ENCODE results near the gene DRGX.

DRGX gene

DNA sequence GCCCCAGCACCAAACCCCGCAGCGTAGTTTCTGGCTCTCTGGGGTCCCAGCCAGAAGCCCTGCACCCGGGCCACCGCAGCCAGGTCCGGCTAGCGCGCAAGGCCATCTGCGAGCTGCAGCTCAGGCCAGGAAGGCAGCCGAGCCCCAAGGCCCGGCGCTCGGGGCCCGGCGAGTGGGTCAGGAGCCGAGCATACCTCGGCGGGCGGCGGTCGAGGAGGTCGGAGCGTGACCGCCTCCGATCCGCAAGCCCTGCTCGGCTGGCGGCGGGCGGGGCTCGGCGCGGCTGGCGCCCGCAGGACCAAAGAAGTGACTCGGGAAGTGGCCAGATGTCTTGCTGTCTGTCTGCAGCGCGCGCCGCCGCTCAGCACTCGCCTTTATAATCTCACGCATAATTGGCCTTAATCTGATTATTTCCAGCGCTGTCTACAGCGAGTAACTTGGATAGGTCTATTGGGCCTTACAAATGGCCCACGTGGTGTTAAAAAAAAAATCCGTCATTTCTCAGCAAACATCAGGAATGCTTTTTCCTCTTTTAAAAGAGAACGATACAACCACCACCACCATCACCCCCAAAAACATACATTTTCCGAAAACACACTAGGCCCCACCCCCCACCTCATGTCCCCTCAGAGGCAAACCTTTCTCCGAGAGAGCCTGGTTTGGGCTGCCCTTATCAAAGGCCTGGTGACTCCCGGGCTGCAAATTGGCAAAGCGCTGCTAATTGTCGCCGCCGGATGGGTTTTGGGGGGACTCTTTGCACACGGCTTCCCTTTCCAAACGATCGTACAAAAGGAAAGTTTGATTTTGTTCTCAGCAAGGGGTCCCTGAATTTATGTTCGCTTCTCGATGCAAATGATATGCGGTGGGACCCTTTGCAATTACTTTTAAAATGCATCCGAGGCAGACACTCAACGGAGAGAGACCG, at the start of gene DRGX:
Gene DRGX (minus strand): TSS at position 349 of the 925 bp plus-strand sequence. CDS start 649 bp downstream, outside the sequence.
- no peak within 1 kb of the TSS for H3K27ac ChIP-seq (ENCODE audit: low read depth, low read length)
- no peaks in the 10 kb centered on the region for H3K36me3 ChIP-seq (ENCODE audit: control insufficient read depth, insufficient read depth, low read length)
- H3K4me3 ChIP-seq (ENCODE audit: low read depth, low read length) = peak within 1 kb of the TSS; percentile 66
- H3K9me3 ChIP-seq (ENCODE audit: control insufficient read depth, insufficient read depth, low read length) = no peaks in the 10 kb centered on the region
- peaks cover 99% of the 10 kb centered on the region for H3K27me3 ChIP-seq (ENCODE audit: control insufficient read depth, insufficient read depth, low read length)
- H3K9ac ChIP-seq (ENCODE audit: low read depth, low read length) = no peak within 1 kb of the TSS
- peaks cover 23% of the 10 kb centered on the region for H3K4me1 ChIP-seq (ENCODE audit: control insufficient read depth, insufficient read depth, low read length)

DNA sequence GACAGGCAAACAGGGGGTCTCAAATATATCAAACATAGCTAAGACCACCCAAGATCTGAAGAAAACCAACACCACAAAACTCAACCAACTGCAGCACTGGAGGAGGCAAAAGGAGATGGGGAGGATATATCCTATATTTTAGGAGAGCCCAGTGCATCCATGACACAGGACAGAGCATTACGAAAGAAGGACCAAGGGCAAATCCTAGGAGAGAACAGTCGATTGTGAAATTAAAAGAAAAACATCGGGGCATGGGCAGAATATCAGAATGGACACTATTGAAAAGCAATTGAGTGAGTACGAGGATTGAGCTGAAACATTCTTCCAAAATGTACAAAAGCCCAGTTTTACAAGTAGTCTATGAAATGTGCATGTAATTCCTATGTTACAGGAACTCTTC, 48.5 kb upstream of the DRGX start:
- H3K27ac ChIP-seq (ENCODE audit: low read depth, low read length) = no peak overlapping the region
- no peak overlapping the region for H3K9ac ChIP-seq (ENCODE audit: low read depth, low read length)
- no peaks in the 10 kb centered on the region for H3K27me3 ChIP-seq (ENCODE audit: control insufficient read depth, insufficient read depth, low read length)
- H3K4me1 ChIP-seq (ENCODE audit: control insufficient read depth, insufficient read depth, low read length) = no peaks in the 10 kb centered on the region
- H3K36me3 ChIP-seq (ENCODE audit: control insufficient read depth, insufficient read depth, low read length) = no peaks in the 10 kb centered on the region
- peaks cover 4% of the 10 kb centered on the region for H3K9me3 ChIP-seq (ENCODE audit: control insufficient read depth, insufficient read depth, low read length)
- H3K4me3 ChIP-seq (ENCODE audit: low read depth, low read length) = no peak overlapping the region

GRCh38 chr10:49442863-49443262, 47.0 kb upstream of the DRGX start:
- H3K27me3 ChIP-seq (ENCODE audit: control insufficient read depth, insufficient read depth, low read length) = no peaks in the 10 kb centered on the region
- no peak overlapping the region for H3K4me3 ChIP-seq (ENCODE audit: low read depth, low read length)
- no peak overlapping the region for H3K27ac ChIP-seq (ENCODE audit: low read depth, low read length)
- no peak overlapping the region for H3K9ac ChIP-seq (ENCODE audit: low read depth, low read length)
- no peaks in the 10 kb centered on the region for H3K36me3 ChIP-seq (ENCODE audit: control insufficient read depth, insufficient read depth, low read length)
- H3K9me3 ChIP-seq (ENCODE audit: control insufficient read depth, insufficient read depth, low read length) = no peaks in the 10 kb centered on the region
- H3K4me1 ChIP-seq (ENCODE audit: control insufficient read depth, insufficient read depth, low read length) = no peaks in the 10 kb centered on the region

GRCh38 chr10:49441488-49442476, 45.9 kb upstream of the DRGX start:
- H3K9me3 ChIP-seq (ENCODE audit: control insufficient read depth, insufficient read depth, low read length) = no peaks in the 10 kb centered on the region
- H3K4me1 ChIP-seq (ENCODE audit: control insufficient read depth, insufficient read depth, low read length) = no peaks in the 10 kb centered on the region
- no peaks in the 10 kb centered on the region for H3K27me3 ChIP-seq (ENCODE audit: control insufficient read depth, insufficient read depth, low read length)
- H3K4me3 ChIP-seq (ENCODE audit: low read depth, low read length) = no peak overlapping the region
- H3K9ac ChIP-seq (ENCODE audit: low read depth, low read length) = no peak overlapping the region
- H3K27ac ChIP-seq (ENCODE audit: low read depth, low read length) = no peak overlapping the region
- no peaks in the 10 kb centered on the region for H3K36me3 ChIP-seq (ENCODE audit: control insufficient read depth, insufficient read depth, low read length)

GRCh38 chr10:49435225-49435624, 39.3 kb upstream of the DRGX start:
- H3K9me3 ChIP-seq (ENCODE audit: control insufficient read depth, insufficient read depth, low read length) = no peaks in the 10 kb centered on the region; the same call in 1 of the 2 replicates
- H3K9ac ChIP-seq (ENCODE audit: low read depth, low read length) = no peak overlapping the region
- no peak overlapping the region for H3K27ac ChIP-seq (ENCODE audit: low read depth, low read length)
- no peaks in the 10 kb centered on the region for H3K27me3 ChIP-seq (ENCODE audit: control insufficient read depth, insufficient read depth, low read length)
- no peak overlapping the region for H3K4me3 ChIP-seq (ENCODE audit: low read depth, low read length)
- no peaks in the 10 kb centered on the region for H3K4me1 ChIP-seq (ENCODE audit: control insufficient read depth, insufficient read depth, low read length)
- H3K36me3 ChIP-seq (ENCODE audit: control insufficient read depth, insufficient read depth, low read length) = no peaks in the 10 kb centered on the region

- Histone ChIP-seq H3K27ac (ENCODE audit: low read depth, low read length) (no peak overlapping the region), H3K9me3 (ENCODE audit: control insufficient read depth, insufficient read depth, low read length) (peaks cover 3% of the 10 kb centered on the region; the same call in 1 of the 2 replicates), H3K27me3 (ENCODE audit: control insufficient read depth, insufficient read depth, low read length) (no peaks in the 10 kb centered on the region), H3K9ac (ENCODE audit: low read depth, low read length) (no peak overlapping the region), H3K4me1 (ENCODE audit: control insufficient read depth, insufficient read depth, low read length) (no peaks in the 10 kb centered on the region), H3K4me3 (ENCODE audit: low read depth, low read length) (no peak overlapping the region), H3K36me3 (ENCODE audit: control insufficient read depth, insufficient read depth, low read length) (no peaks in the 10 kb centered on the region)
These were observed 37.2 kb upstream of the DRGX start for GRCh38 chr10:49433069-49433468.

DNA sequence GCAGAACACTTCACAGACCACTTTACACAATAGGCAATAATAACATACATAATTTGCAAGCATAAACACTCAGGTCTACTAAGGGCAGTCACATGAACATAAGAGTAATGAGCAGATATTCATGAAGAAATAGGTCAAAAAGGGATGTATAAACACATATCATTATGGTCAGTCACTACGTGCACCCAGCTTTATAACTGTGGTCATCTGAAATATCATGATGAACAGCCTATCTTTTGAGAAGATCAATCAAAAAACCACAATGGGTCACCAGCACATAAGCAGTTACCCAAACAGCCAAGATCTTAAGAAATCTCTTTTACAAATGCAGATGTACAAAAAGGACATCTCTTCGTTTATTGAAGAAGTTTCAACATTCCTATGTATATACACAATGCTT, 35.5 kb upstream of the DRGX start:
- Histone ChIP-seq H3K9me3 (ENCODE audit: control insufficient read depth, insufficient read depth, low read length) (peaks cover 5% of the 10 kb centered on the region; the same call in 1 of the 2 replicates), H3K4me1 (ENCODE audit: control insufficient read depth, insufficient read depth, low read length) (no peaks in the 10 kb centered on the region), H3K27ac (ENCODE audit: low read depth, low read length) (no peak overlapping the region), H3K27me3 (ENCODE audit: control insufficient read depth, insufficient read depth, low read length) (no peaks in the 10 kb centered on the region), H3K4me3 (ENCODE audit: low read depth, low read length) (no peak overlapping the region), H3K9ac (ENCODE audit: low read depth, low read length) (no peak overlapping the region), H3K36me3 (ENCODE audit: control insufficient read depth, insufficient read depth, low read length) (no peaks in the 10 kb centered on the region)

- no peak overlapping the region for H3K4me3 ChIP-seq (ENCODE audit: low read depth, low read length)
- H3K4me1 ChIP-seq (ENCODE audit: control insufficient read depth, insufficient read depth, low read length) = no peaks in the 10 kb centered on the region
- H3K36me3 ChIP-seq (ENCODE audit: control insufficient read depth, insufficient read depth, low read length) = no peaks in the 10 kb centered on the region
- H3K9me3 ChIP-seq (ENCODE audit: control insufficient read depth, insufficient read depth, low read length) = peaks cover 18% of the 10 kb centered on the region
- H3K27me3 ChIP-seq (ENCODE audit: control insufficient read depth, insufficient read depth, low read length) = no peaks in the 10 kb centered on the region
- H3K9ac ChIP-seq (ENCODE audit: low read depth, low read length) = no peak overlapping the region
- no peak overlapping the region for H3K27ac ChIP-seq (ENCODE audit: low read depth, low read length)
These were observed 33.6 kb upstream of the DRGX start for GRCh38 chr10:49429458-49429857.

- peaks cover 18% of the 10 kb centered on the region for H3K9me3 ChIP-seq (ENCODE audit: control insufficient read depth, insufficient read depth, low read length)
- H3K4me1 ChIP-seq (ENCODE audit: control insufficient read depth, insufficient read depth, low read length) = no peaks in the 10 kb centered on the region
- no peak overlapping the region for H3K27ac ChIP-seq (ENCODE audit: low read depth, low read length)
- H3K4me3 ChIP-seq (ENCODE audit: low read depth, low read length) = no peak overlapping the region
- H3K9ac ChIP-seq (ENCODE audit: low read depth, low read length) = no peak overlapping the region
- H3K27me3 ChIP-seq (ENCODE audit: control insufficient read depth, insufficient read depth, low read length) = no peaks in the 10 kb centered on the region
- H3K36me3 ChIP-seq (ENCODE audit: control insufficient read depth, insufficient read depth, low read length) = no peaks in the 10 kb centered on the region
These were observed 30.8 kb upstream of the DRGX start for GRCh38 chr10:49426490-49427360.

DNA sequence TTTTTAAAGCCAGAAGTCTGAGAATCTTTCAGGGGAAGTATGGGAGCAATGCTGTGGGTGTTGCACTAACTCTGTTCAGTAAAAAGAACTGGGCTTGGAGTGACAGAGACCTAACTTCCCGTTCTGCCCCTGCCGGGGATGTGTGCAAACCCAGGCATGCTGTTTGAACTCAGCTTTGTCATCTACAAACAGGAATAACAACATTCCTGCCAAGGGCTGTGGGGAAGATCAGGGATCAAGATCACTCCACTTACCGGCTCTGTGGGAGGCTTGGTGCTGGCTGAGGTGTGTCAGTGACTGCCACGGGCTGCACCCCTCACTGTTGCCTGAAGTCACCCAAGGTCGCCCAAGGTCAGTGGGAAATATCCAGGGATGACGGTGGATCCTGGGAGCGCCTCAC, 23.1 kb upstream of the DRGX start:
- H3K4me3 ChIP-seq (ENCODE audit: low read depth, low read length) = no peak overlapping the region
- H3K36me3 ChIP-seq (ENCODE audit: control insufficient read depth, insufficient read depth, low read length) = no peaks in the 10 kb centered on the region
- no peak overlapping the region for H3K9ac ChIP-seq (ENCODE audit: low read depth, low read length)
- no peaks in the 10 kb centered on the region for H3K9me3 ChIP-seq (ENCODE audit: control insufficient read depth, insufficient read depth, low read length)
- H3K4me1 ChIP-seq (ENCODE audit: control insufficient read depth, insufficient read depth, low read length) = peaks cover 7% of the 10 kb centered on the region; the same call in 1 of the 2 replicates
- no peak overlapping the region for H3K27ac ChIP-seq (ENCODE audit: low read depth, low read length)
- no peaks in the 10 kb centered on the region for H3K27me3 ChIP-seq (ENCODE audit: control insufficient read depth, insufficient read depth, low read length)

Data from HUES48 (cell line).